ENCODE results near the gene PDIA2.
"Not testable (repeated sequence)": the region's sequence is repeated elsewhere in the genome, so short reads cannot be mapped to it uniquely, and the experiment has no call there.

PDIA2 gene

DNA sequence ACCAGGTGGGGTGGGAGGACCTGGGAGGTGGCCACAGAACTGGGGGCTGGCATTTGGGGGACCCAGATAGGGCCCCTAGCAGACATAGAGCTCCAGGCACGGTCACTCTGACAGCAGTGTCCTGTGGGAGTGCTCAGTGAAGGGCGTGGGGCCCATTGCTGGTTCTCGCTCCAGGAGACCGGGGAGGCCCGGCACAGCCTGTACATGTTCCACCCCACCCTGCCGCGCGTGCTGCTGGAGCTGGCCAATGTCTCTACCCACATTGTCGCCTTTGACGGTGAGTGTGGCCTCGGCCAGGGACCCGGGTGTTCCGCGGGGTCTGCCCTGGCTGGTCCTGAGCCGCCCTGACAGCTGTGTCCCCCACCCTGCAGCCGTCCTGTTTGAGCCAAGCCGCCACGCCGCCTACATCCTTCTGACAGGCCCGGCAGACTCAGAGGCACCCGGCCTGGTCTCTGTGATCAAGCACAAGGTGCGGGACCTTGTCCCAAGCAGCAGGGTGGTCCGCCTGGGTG is 18.5 kb upstream of the PDIA2 start:
- no peak for DNase-seq

DNA sequence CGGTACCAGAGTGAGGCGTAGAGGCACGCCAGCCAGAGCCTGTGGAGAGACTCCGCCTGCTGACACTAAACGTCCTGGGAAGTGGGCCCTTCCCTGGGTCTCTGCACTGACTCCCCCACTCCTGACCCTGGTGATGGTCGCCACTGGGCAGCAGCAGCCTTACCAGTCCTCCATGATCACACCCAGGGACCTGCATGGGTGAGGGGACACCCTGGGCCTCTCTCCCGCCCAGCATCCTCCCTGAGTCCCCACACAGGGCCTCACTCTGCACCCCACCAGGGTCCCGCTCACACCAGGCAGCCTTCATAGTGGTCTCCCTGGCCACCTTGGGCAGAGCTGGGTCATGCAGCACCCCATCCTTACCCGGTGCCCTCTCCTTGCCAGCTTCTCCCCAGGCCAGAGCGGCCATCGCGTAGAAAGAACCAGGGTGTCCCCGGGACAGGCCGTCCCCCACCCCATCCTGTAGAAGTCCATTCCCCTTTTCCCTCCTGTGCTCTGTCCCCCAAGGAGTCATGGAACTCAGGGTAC is 17.9 kb upstream of the PDIA2 start:
- DNase-seq: no peak

DNA sequence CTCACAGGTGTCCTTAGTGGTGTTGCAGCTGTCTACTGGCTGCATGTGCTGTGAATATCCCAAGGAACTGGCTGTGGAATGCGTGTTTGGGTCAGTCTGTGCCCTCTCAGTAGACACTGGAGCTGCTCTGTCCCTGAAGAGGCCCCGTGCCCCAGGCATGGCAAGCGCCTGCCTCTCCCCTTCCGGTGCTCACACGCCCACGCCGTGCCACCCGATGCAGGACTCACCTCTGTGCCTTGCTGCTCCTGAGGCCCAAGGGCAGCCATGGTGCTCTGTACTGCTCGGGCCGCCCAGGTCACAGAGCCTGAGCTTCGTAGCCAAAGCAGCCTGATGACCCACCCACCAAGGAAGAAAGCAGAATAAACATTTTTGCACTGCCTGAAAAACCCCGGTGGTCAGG is 17.3 kb upstream of the PDIA2 start:
- DNase-seq: no peak

DNA sequence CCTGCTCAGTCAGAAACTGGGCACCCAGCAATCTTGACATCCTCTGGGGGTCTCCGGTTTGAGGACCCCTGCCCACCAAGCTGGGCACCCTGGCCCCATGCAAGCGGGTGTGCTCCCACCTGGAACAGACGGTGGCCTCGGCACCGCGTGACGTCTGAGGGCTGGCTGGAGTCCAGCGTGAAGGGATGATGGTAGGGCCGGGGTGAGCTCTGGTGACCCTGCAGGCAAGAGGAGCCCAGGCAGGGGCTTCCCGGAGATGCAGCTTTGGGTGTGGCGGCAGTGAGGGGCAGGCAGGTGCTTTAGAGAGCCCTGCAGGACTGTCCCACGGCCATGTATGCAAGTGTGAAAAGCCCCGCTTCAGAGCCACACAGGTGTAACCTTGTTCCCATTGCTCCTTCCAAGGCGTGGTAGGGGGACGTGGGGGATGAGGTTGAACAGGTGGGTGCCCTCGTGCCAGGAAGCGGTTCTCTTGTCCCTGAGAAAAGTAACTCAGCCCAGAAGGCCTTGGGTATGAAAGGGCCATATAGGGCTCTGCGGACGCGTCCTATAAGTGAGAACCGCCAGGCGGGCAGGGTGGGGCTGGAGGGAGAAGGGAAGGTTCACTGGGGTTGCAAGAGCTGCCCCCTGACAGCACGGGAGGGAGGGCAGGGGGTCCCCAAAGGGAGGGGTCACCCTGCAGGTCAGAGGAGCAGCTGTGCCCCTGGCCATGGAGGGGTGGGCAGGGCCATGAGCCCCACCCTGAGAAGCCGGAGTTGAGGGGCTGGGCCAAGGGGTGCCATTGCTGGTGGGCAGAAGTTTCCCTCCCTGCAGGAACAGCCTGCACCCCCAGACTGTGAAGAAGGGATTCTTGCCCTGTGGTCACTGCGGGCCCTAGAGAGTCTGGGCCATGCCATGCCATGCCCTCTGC is 16.5 kb upstream of the PDIA2 start:
- DNase-seq: no peak

DNA sequence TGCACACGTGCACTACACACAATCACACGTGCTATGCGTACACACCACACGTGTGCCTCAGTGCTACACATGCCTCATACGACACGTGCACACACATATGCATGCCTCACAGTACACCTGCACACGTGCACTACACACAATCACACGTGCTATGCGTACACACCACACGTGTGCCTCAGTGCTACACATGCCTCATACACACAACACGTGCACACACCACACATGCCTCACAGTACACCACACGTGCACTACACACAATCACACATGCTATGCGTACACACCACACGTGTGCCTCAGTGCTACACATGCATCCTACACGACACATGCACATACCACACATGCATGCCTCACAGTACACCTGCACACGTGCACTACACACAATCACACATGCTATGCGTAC is 15.4 kb upstream of the PDIA2 start:
- DNase-seq: not testable (repeated sequence)

DNA sequence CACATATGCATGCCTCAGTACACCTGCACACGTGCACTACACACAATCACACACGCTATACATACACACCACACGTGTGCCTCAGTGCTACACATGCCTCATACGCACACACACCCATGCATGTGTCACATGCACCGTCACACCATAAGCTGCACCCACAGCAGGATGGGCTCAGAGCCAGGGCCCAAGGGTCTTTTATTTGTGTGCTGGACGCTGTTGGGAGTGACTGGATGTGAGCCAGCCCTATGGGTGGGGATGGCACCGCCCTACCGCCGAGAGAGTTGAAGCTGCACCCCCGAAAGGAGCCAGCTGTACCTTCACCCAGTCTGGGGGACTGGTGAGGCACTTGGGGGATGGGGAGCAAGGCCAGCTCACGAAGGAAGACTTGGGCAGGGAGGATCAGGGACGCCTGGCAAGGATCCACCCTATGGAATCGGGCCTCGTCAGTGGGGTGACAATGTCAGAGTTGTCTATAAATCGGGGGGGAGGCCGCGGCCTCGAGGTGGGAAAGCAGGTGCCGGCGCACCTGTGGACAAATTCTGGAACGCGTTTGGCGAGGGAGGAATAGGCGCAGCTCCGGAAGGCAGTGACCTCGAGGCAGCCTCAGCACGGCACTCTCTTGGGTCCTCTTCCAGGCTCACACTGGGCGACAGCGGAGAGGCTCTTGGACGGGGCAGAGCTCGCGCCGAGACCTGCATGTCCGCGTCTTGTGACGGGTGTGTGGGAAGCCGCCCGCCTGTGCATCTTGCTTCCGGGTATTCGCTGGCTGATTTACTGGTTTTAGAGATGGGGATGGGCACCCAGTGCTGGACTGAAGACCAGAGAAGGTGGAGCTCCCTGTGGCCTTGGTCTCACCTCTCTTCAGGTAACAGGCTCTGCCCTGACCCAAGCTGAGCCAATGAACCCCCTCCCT is 14.6 kb upstream of the PDIA2 start:
- DNase-seq: peak; percentile 16

DNA sequence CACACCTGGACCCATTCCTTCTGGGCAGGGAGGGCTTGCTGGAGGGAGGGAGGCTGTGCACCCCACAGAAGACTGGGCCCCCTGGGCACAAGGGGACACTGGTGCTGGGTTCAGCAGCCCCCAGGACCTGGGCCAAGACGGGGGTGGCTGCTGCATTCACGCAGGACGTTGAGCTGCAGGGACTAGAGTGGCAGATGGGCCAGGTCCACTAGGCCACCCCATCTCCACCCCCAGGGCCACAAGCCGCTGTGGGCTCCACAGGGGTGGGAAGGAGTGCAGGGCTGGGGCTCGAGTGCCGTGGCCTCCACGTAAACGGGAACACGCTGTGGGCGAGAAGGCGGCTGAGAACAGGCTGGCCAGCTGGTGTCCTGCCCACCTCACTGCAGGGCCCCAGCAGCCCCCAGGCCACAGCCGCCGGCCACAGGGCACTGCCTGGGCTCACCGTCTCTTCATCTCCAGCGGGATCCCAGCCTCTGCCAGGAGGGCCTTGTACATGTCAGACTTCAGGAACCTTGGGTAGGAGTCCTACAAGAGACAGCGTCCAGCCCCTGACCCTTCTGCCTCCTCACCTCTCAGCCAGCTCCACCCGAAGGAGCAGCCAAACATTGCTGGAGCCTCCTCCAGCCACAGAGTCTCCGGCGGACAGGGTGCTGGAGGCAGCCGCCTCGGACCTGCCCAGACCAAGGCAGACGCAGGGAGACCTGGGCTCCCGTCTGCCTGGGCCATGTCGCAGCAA is 13.7 kb upstream of the PDIA2 start:
- peak; percentile 16 for DNase-seq

DNA sequence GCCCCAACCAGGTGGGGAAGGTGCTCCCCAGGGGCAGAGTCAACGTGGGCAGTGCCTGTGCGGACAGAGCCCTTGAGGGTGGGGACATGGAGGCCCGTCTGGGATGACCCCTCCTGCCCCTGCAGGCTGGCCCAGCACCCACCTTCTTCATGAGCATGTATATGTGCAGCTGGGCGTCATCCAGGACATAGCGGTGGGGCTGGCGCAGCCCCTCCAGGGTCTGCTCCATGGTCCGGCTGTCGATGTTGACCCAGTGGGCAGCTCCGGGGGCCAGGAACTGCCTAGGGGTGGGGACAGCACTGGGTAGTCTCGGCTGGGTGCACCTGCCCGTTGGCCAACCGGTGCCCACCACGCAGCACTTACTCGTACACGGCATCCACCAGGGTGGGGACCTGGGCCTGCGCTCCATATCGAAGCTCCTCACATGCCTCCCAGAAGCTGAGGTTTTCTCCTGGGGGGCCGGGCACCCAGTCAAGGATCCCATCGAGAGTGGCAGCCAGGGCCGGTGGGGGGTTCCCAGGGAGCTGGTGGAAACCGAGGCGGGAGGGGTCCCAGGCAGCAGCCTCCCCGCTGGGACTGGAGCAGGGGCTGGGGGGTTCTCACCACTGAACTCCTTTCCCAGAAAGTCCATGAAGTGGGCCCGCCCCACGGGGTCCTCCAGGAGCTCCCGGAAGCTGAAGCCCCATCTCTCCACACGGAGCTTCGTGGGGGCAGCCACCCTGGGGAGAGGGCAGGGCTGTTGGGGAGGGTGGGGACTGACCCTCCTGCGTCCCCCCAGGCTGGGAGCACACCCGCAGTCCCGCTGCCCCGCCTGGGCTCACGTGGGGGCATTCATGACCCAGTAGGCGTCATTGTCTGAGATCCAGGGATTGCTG is 12.3 kb upstream of the PDIA2 start:
- peak; percentile 19 for DNase-seq

DNA sequence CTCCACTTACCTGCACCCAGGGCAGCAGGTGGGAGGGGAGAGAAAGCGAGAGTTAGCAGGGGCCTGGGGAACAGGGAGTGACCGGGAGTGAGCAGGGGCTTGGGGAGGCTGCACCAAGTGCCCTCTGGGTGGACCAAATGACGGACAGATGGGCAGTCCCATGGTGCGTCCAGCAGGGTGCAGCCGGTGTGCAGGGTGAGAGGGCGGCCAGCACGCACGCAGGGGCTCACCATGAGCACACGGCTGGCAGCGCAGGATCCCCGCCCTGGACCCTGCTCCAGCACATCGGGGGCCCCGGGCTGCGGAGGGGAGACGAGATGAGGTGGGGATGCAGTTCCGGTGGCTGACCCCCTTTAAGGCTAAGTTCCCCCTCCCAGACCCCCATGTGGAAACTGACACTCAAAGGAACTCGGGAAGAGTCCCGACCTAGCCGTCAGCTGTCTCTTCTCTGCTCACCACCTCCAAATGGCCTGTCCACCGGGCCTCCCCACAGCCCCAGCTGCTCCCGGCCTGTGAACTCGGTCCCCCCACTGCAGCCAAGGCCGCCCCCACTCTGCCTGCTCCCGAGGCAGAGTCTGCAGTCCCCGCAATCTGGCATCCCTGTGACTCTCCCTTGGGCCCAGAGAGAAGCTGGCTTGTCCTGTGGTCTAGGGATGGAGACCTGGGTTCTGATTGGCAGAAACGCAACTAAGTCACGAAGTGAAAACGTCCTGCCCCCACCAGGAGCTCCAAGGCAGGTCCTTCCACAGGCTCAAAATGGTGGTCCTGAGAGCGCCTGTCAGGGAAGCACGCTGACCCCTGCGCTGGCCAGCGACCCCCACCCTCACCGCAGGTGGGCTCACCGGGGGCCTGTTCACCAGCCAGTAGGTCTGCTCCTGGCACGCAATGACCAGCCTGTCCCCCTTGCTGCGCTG is 10.1 kb upstream of the PDIA2 start:
- DNase-seq: peak; percentile 12

DNA sequence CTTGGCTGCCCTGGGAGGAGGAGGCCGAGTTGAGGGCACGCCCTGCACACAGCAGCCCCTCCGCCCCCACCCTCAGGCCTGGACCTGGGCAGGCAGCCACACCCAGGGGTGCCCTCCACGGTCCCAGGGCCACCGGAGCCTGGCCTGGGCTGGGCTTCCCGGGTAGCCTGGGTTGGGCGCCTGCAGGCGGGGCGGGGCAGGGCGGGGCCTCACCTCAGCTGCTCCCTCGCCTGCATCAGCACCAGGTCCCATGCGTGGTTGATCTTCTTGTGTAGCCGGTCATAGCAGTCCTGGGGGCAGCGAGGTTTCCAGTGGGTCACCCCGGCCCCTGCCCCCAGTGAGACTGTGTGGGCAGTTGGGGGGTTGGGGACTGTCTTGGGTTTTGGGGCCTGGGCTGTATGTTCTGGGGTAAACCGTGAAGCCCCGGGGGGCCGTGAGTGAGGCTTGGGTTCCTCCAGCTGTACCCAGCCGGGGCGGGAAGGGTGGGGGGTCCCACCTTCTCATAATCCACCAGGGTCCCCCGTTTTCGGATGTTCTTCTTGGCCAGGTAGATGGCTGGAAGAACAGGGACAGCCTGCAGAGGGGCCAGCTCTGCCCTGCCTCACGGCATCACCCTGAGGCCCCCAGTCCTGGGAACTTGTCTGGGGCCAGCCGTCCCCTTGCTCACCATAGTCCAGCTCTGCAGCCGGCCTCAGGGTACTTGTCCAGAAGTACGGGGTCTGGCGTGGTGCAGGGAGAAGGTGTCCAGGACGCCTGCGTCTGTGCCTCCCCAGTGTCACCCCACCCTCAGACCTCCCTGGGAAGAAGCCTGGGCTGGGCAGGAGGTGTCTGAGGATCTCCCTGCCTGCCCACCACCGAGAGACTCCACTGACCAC is 9.2 kb upstream of the PDIA2 start:
- DNase-seq: peak; percentile 16

DNA sequence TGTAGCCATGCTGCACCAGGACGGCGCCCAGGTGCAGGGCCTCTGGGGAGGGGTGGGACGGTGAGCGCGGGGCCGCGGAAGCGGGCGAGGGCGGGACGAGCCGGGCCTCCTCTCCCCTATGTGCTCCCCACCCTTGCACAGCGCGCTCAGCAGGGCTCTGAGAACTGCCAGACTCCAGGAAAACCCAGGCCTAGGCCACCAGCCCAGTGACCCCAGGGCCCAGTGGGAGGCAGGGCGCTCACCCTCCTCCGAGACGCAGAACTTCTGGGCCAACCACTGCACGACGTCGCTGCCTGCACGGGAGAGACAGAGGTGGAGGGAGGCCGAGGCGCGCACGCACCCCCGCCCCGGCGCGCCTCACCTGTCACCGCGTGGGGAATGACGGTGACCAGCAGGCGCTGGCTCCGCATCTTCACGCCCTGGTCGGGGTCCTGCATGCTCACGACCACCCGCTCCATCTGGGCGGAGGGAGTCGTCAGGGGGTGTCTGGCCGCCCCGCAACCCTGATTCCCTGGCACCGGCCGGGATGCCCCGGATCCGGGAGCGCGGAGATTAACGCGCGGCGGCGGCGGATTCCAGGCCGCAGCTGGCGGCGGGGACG is 7.8 kb upstream of the PDIA2 start:
- peak; percentile 17 for DNase-seq

DNA sequence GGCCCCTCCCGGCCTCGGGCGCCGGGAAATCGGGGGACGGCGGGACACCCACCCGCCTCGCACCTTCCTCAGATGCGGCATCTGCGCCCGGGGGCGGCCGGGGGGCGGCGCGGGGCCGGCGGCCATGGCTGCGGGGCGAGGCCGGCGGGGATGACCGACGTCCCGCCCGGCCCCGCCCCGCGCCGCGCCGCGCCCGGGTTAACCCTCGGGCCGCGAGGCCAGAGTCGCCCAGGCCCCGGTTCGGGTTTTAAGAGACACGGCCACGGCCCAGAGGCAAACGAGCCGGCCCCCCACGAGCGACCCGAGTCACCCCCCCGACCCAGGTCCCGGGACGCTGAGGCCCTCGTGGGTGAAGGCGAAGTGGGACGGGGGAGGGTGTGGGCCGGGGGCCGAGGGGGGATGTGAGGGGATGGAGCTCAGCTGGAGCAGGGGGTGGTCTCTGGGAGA is 7.2 kb upstream of the PDIA2 start, which contains the start of gene RGS11:
TSS of gene RGS11 (minus strand) at position 159 of the 447 bp plus-strand sequence. CDS start at position 126, 33 bp downstream.
- peak; percentile 15 for DNase-seq

DNA sequence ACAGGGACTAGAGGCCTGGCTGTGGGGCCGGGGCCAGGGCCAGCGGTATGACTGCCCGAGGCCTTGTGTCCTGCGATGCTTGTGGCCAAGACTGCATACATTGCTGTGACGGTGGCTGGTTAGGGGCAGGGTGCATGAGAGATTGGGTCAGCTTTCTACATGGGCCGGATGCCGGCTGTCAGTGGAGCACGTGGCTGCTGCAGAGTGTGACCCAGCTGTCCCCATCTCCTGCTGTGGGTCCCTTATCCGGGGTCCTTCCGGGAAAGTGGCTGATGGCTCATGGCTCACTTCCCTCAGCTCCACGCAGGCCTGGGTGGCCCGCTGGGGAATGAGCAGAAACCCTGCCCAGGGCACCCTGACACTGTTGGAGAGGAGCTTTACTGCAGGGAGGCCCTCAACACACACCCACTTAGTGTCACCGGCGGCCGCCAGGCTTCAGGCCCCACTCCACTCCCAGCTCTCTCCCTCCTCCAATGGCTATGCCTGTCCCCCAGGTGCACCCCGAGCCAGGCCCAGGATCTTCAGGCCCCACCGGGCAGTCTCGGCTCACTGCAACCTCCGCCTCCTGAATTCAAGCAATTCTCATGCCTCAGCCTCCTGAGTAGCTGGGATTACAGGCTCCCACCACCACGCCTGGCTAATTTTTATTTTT is 6.4 kb upstream of the PDIA2 start:
- no peak for DNase-seq

DNA sequence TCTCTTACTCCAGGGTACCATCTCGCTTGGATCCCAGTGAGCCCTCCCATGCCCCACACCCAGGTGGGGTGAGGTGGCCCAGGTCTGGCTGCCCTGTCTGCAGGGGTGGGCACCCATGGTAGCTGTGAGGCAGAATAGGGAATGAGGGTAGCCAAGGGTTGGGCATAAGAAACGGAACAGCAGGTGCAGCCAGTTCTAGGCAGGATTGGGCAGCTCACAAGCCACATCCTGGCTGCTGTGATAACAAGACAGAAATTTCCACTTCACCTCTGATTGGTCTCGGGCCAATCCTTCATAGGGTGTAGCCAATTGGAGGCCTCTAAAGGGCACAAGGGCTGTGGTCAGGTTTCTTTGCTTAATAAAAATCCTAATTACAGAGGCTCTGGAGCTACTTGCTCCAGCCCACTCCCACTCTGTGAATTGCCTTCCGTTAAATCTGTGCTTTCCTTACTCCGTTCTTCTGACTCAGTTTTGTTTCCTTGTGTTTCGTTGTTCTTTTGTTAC is 4.0 kb upstream of the PDIA2 start:
- no peak for DNase-seq

DNA sequence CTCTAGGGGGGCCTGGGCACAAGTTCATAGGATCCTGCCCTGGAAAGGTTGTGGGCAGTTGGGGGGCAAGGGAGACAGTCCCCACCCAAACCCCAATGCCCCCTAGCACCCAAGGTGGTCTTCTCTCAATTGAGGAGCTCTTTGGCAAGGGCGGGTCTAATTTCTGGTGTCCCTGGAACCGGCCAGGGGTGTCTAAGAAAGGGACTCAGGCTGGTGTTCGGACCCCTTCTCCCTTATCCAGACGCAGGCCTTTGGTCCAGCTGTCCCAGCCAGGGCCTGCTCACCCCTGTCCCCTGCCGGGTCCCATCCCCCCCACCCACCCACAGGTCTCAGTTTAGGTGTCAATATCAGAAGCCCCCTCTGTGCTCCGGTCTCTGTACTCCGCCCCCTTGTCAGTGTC is 3.4 kb upstream of the PDIA2 start:
- DNase-seq: no peak

DNA sequence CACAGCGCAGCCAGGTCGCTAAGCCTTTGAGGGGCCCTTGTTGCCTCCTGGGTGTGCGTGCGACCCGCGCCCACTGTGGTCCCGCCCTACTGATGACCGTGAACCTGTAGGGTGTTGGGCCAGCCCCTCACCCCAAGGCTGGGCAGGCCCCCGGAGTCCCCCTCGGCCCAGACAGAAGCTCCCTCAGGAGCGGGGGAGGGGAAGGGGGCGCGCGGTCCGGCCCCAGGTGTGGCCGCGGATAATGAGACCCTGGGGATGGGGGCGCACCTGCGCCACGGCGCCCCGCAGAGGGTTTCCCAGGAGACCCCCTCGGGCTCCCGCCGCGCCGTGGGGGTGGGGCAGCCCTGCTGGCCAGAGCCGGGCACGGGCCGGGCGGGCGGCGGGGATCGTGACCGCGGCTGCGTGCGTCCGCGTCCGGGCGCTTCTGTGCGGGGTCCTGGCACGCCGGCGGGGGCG is 2.9 kb upstream of the PDIA2 start:
- no peak for DNase-seq

DNA sequence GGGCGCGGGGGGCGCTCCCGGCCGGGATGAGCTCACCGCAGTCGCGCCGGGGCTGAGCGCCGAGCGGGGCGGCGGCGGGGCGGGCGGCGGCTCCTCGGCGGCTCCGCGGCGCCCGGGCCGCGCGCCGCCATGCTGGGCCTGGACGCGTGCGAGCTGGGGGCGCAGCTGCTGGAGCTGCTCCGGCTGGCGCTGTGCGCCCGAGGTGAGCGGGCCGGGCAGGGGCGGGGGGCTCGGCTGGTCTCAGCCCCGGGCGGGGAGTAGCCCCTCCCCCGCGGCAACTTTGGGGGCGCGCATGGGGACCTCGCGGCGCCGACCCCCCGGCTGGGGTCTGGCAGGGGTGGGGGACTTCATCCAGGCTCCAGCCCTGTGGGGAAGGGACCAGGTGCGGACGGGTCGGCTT is 2.4 kb upstream of the PDIA2 start, which contains the start of gene ARHGDIG:
TSS of gene ARHGDIG (plus strand) at position 40 of the 400 bp plus-strand sequence. CDS start at position 130, 90 bp downstream.
- DNase-seq: no peak

Measured in femur (tissue), 1 donor.